GM12892 (cell line): Measurements from ENCODE around the gene NKPD1.

Experiments used
- DNase-seq: peaks from one replicate; pipeline ENCODE4 v3.0.0; 2011; ENCODE audit not compliant: insufficient read length
- FAIRE-seq: peaks from 2 replicates; lab custom pipeline; 2011; peaks lifted over from hg19 to GRCh38; lab: Jason Lieb, UNC
- POLR2A ChIP-seq: IDR thresholded peaks from 2 replicates; pipeline ENCODE4 v1.6.1; 2011; ENCODE audit warnings: low read depth, low read length, control low read depth
- POLR2AphosphoS5 ChIP-seq: IDR thresholded peaks from 2 replicates; pipeline ENCODE4 v1.6.1; 2011; ENCODE audit warnings: low read depth, low read length, control low read depth
- TAF1 ChIP-seq: IDR thresholded peaks from 2 replicates; pipeline ENCODE4 v1.6.1; 2011; ENCODE audit warnings: low read depth, mild to moderate bottlenecking, control low read depth, low read length, borderline replicate concordance

Gene NKPD1

DNA sequence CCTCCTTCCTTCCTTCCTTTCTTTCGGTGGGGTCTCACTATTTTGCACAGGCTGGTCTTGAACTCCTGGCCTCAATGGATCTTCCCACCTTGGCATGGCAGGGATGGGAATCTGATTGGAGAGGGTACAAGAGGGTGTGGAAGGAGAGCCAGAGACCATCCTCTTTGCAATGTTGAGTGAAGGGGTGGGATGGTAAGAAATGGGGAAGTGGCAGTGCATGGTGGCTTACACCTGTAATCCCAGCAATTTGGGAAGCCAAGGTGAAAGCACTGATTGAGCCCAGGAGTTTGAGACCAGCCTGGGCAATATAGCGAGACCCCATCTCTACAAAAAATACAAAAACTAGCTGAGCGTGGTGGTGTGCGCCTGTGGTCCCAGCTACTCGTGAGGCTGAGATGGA lies 23.3 kb upstream of the NKPD1 start:
- no peak for DNase-seq
- no peak for FAIRE-seq
- TF ChIP-seq TAF1 (no peak), POLR2AphosphoS5 (no peak), POLR2A (no peak)

DNA sequence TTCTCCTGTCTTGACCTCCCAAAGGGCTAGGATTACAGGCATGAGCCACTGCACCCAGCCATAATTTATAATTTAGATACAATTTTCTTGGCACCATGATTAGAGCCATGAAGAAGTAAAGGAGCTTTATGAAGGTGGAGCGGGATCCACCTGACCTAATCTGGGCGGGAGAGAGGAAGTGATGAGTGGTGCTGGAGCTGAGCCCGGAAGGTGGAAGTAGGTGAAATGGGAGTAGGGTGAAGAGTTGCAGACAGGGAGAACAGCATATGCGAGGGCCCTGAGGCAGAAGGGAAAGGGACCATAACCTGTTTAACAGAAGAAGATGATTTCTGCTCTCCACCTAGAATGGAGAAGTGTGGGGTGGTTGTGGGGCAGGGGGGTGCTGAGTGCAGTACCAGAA lies 22.0 kb upstream of the NKPD1 start:
- FAIRE-seq (no peak), DNase-seq (no peak)
- TF ChIP-seq TAF1 (no peak), POLR2AphosphoS5 (no peak), POLR2A (no peak)

DNA sequence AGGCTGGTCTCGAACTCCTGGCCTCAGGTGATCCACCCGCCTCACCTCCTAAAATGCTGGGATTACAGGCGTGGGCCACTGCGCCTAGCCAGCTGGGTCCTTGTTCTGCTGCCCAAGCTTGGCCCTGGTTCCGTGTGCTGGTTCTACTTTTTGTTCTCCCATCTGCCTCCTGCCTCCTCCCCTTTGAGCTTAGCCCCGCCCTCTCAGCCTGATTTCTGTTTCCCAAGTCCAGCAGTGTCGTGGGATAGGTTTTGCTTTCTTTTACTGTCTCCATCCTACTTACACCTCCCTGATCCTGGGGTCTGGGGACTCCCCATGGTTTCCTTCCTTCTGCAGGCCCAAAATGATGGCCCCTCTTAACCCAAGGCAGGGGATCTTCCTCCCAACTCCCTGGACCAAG lies 20.2 kb upstream of the NKPD1 start:
- FAIRE-seq, result no peak
- DNase-seq, result no peak
- TF ChIP-seq POLR2AphosphoS5, result no peak
- TF ChIP-seq TAF1, result no peak
- TF ChIP-seq POLR2A, result no peak

- no peak for FAIRE-seq
- no peak for DNase-seq
- TF ChIP-seq TAF1 (no peak), POLR2A (no peak), POLR2AphosphoS5 (no peak)
These were observed 19.1 kb upstream of the NKPD1 start for GRCh38 chr19:45179892-45180370.

GRCh38 chr19:45179072-45179891 lies 18.5 kb upstream of the NKPD1 start:
- no peak for DNase-seq
- TF ChIP-seq TAF1 (no peak), POLR2AphosphoS5 (no peak), POLR2A (no peak)
- no peak for FAIRE-seq

GRCh38 chr19:45178262-45179071 lies 17.7 kb upstream of the NKPD1 start, which contains the start of gene BLOC1S3:
Gene BLOC1S3, plus strand, starts transcription at chr19:45178784. Its CDS starts 513 bp downstream, at chr19:45179297.
- FAIRE-seq (peak; percentile 99), DNase-seq (peak; percentile 96)
- TF ChIP-seq TAF1 (peak; percentile 30; the same call in 1 of the 2 replicates), POLR2AphosphoS5 (peak; percentile 84), POLR2A (peak; percentile 71)

GRCh38 chr19:45177817-45178261 lies 17.1 kb upstream of the NKPD1 start, which contains the start of gene TRAPPC6A:
Gene TRAPPC6A, minus strand, starts transcription at chr19:45178237. Its CDS starts 19 bp downstream, at chr19:45178218.
- no peak for DNase-seq
- TF ChIP-seq POLR2AphosphoS5, result no peak
- TF ChIP-seq POLR2A, result peak; percentile 62
- TF ChIP-seq TAF1, result peak; percentile 76
- no peak for FAIRE-seq

GRCh38 chr19:45175515-45176345 lies 14.9 kb upstream of the NKPD1 start:
- FAIRE-seq, result no peak
- no peak for DNase-seq
- TF ChIP-seq TAF1 (no peak), POLR2AphosphoS5 (no peak), POLR2A (no peak)

DNA sequence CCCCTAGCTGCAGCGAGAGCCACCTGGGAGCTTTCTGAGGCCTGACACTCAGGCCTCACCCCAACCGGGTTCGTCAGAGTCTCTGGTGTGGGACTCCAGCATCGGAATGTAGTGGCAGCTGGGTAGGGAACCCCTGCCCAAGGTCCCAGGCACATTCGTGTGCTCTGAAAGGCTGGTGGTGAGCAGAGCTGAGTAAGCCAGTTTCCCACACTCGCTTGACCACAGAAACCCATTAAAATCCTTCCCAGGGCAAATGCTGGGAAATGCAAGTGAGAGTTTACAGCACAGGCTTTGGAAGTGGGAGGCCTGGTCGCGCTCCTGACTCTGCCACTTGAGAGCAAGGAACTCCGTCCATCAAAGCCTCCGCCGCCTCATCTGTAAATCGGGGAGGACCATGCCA lies 13.0 kb upstream of the NKPD1 start:
- no peak for FAIRE-seq
- DNase-seq, result no peak
- TF ChIP-seq POLR2A (no peak), POLR2AphosphoS5 (no peak), TAF1 (no peak)

- DNase-seq, result no peak
- no peak for TF ChIP-seq TAF1
- TF ChIP-seq POLR2A, result no peak
- TF ChIP-seq POLR2AphosphoS5, result no peak
- no peak for FAIRE-seq
These were observed 11.9 kb upstream of the NKPD1 start for GRCh38 chr19:45172611-45173208.
